Stimulated activated naive CD4-positive, alpha-beta T cell treated with Interleukin-2 at 50 U/mL for 16 hours (primary cell): ENCODE data around the gene CYLD.
A peak's percentile ranks its signal among the peaks of the same experiment; 100 is the strongest.

Experiments
- DNase-seq: peaks from one replicate; lab custom pipeline; 2025; lab: John Stamatoyannopoulos, UW

The CYLD gene

DNA sequence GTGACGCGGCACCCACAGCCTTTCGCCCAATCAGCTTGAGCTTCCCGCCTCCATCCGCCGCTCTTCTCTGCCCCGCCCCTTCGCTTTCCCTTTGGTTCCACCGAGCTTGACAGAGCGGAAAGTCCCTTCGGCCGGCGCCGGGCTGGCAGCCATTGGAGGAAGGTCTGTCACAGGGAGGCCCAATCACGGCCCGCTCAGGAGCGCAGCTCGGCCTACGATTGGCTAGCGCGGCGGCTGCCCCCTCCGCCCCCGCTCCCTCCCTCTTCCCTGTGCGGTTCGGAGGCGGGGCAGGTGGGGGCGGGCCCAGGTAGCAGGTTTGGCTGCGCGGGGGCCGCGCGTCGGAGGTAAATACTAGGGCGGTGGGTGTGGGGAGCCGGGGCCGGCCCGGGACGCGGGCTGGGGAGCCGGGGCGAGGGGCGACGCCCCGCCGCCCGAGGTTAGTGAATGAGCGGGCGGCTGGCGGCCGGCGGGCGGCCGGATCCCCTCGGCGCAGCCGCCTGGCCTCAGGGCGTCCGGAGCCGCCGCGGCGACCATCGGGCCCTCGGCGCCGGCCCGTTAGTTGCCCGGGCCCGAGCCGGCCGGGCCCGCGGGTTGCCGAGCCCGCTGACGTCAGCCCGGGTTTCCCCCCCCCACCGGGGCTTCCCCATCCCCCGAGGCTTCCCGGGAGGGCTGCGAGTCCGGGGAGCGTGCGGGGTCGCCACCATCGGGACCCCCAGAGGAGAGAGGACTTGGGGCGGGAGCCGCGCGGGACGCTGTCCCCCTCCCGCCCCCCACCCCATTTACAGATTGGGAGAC, at the start of gene CYLD:
CYLD (plus strand) TSS at position 306 of the 795 bp plus-strand sequence. CDS start 7,613 bp downstream, outside the sequence.
- DNase-seq, result peak; percentile 100

- DNase-seq, result no peak
These were observed 49.3 kb upstream of the CYLD start for GRCh38 chr16:50692644-50692998.

DNA sequence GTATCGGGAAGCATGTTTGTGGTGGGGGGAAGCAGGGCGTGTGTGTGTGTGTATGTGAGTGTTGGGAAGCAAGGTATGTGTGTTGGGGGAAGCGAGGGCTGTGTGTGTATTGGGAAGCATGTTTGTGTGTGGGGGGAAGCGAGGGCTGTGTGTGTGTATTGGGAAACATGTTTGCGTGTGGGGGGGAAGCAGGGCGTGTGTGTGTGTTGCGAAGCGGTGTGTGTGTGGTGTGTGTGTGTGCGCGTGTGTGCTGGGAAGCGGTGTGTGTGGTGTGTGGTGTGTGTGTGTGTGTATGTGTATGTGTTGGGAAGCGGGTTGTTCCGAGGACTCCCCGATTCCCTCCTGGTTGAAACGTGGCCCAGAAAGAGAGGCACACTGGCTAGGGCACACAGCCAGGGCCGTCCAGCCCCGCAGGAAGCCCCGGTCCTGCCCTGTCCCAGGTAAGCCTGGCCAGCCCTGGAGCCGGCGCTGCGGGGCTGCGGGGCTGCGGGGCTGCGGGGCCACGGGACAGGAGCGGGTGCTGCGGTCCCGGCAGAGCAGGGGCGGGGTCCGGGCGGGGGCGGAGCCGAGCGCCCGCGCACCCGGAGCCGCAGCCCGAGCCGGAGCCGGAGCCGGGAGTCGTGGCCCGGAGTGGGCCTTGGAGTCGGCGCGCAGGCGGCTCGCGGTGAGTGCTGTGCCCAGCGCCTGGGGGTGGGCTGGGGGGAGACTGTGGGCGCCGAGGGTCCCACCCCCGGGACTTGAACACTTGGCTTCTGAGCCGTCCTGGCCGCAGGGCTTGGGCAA, 48.7 kb upstream of the CYLD start, which contains the start of gene NOD2:
NOD2 (plus strand) TSS at position 608 of the 783 bp plus-strand sequence. CDS start 5,890 bp downstream, outside the sequence.
- DNase-seq, result peak; percentile 18

DNA sequence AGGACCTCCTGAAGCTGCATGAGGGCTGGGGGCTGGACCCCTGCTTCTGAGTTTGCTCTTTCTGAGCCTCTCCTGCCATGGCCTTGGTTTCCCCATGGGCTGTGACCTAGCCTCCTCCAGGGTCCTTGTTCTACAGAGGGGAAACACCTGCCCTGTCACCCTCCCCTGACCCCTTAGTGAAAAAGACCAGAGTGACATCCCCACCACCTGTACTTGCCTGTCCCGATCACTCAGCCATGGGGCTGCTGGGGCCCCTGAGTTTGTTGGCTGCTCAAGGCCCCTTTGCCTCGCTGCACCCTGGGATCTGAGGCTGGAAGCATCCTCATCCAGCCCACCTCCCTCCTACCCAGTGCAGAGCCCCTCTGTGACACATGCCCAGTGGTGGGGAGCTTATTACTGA, 47.7 kb upstream of the CYLD start:
- DNase-seq, result no peak

DNA sequence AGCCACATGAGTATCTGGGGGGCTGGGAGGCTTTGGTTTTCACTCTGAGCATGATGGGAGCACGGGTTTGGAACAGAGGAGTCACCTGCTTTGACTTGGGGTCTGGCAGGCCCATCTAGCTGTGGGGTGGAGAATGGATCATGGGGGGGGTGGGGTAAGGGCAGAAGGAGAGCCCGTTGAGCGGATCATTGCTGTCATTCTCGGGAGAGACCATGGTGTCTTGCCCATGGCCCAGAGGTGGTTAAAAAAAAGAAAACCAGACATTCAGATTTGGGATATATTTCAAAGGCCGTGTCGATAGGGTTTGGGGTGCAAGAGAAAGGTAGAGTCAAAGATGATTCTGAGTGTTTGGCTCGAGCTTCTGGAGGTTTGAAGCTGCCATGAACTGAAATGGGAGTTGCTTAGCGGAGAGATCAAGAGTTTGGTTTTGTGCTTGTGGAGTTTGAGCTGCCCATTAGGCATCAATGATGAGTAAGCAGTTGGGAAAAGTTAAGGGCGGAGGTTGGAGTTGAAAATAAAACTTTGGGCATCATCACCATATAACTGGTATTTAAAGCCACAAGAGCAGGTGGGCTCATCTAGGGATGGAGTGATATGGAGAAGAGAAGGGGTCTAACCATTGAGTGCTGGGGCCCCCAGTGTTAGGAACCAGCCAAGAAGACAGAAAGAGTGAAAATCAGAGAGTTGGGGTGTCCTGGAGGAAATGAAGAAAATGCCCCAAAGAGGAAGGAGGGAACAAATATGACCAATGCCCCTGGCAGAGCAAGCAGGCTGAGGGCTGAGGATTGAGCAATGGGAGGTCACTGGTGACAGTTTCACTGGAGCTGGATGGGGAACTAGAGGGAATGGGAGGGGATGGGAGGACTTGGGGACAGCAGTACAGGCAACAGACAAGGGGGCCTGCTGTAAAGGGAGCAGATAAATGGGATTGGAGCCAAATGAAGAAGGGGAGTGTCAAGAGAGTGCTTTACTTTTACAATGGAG, 46.6 kb upstream of the CYLD start:
- DNase-seq, result no peak

- DNase-seq, result no peak
These were observed 45.8 kb upstream of the CYLD start for GRCh38 chr16:50696126-50696525.

DNA sequence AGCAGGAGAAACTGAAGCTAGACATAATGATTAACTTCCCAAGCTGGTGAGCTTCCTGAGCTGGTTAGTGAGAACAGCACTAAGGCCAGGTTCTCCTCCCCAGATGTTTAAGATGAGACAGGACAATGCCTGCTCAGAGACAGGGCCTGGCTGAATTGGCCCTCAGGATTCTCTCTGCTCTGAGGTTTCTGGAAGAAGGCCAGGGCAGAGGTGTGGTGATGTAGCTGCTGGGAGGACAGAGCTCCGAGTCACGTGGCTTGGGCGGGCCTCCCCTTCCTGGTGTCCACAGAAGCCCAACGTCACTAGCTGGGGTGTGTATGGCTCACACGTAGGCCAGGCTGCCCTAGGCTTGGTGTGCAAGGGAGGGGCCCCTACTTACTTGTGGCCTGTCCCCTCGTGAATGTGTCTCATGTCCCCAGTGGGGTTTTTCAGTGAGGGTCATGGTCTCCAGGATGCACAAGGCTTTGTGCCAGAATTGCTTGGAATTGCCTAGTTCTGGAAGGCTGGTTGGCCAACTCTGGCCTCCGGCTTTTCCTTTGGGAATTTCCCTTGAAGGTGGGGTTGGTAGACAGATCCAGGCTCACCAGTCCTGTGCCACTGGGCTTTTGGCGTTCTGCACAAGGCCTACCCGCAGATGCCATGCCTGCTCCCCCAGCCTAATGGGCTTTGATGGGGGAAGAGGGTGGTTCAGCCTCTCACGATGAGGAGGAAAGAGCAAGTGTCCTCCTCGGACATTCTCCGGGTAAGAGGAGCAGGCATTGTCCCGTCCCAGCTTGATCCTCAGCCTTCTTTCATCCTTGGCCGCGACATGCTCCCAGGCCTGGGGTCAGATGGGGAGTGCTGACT, 45.1 kb upstream of the CYLD start:
- peak; percentile 61 for DNase-seq

DNA sequence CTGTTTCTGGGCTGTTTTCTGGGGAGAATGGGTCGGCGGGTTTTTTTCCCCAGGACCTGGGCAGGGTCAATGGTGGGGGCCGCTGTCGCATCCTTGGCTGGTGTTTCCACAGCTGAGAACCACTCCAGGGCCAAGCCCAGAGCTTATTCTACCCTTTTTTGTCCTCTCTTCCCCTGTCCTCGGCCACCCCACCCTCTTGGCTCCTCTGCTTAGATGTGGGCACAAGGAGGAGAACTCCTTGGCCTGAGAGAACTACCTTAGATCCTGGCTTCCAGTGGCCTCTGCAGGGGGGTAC, 44.5 kb upstream of the CYLD start:
- no peak for DNase-seq

DNA sequence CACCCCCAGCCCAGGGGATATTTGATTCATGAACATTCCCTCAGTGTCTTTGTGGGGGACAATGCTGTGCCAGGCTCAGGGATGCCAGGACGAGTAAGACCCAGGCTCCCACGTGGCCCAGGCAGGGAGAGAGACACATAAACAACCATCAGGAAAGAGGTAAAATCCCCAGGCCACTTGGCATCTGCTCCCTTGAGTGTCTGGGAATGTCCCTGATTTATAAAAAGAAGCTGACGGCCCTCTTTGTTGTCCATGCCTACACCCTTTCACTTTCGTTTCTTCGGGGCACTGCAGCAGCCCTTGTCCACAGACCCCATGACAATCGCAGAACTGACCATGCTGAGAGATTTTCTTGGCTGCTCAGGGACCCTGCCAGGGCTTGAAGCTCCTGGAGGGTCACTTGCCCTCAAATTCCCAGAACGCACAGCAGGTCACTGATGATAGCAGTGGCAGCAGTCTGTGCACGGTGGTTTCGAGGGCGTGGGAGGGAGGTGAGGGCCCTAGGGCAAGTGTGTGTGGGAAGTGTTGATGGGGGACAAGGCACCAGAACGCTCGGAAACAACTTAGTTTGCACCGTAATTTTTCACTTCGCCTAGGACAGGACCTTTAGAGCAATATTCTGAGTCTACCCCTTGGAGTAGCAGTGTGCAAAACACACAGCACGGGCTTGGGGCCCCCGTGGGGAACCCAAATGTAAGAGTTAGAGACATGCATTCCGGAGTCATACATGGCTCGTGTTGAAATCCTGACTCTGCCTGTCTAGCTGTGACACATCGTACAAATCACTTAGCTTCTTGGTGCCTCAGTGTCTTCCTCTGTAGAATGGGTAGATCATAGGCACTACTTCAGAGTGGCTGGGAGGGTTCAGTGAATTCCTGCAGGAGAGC, 43.8 kb upstream of the CYLD start:
- peak; percentile 76 for DNase-seq

- DNase-seq, result peak; percentile 71
These were observed 42.3 kb upstream of the CYLD start for GRCh38 chr16:50699326-50700159.

- DNase-seq, result no peak
These were observed 39.2 kb upstream of the CYLD start for GRCh38 chr16:50702725-50703124.

DNA sequence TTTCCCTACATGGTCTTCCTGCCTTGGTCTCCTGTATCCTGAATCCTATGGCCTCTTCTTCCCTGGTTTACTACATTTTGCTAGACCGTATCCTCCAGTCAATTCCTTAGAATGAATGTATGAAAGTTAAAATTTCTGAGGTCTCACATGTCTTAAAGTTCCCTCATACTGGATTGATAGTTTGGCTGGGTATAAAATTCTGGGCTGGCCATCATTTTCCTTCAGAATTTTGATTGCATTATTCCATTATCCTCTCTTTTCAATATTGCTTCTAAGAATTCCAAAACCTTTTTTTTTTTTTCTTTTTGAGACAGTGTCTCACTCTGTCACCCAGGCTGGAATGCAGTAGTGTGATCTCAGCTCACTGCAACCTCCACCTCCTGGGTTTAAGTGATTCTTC, 37.6 kb upstream of the CYLD start:
- DNase-seq, result no peak

DNA sequence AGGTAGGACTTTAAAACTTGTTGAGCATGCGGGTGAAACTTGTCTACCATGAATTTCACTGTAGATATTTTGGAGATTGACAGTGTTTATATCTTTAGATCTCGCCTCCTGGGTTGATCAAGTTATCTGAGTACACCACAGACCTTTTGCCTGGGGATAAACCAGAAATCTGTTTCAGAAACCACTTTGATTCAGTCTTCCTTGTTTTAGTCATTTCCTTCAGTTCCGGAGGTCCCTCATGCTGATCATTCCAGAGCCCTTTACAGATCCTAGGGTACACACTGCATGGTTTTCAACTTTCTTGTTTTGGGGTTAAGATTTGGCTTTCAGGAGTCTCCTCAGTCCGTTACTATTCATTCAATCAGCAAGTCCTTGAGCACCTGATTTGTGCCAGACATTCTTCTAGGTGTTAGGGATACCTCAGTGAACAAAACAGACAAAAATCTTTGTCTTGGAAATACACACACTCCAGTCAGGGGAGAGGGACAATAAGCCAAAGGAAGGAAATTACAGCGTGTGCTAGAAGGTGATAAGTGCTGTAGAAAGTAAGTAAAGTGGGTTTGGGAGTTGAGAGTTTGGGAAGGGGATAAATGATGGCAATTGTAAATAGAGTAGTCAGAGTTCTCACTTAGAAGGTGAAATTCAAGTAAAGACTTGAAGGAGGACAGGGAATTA, 36.3 kb upstream of the CYLD start:
- DNase-seq, result no peak

GRCh38 chr16:50706250-50706649, 35.6 kb upstream of the CYLD start:
- DNase-seq, result no peak

DNA sequence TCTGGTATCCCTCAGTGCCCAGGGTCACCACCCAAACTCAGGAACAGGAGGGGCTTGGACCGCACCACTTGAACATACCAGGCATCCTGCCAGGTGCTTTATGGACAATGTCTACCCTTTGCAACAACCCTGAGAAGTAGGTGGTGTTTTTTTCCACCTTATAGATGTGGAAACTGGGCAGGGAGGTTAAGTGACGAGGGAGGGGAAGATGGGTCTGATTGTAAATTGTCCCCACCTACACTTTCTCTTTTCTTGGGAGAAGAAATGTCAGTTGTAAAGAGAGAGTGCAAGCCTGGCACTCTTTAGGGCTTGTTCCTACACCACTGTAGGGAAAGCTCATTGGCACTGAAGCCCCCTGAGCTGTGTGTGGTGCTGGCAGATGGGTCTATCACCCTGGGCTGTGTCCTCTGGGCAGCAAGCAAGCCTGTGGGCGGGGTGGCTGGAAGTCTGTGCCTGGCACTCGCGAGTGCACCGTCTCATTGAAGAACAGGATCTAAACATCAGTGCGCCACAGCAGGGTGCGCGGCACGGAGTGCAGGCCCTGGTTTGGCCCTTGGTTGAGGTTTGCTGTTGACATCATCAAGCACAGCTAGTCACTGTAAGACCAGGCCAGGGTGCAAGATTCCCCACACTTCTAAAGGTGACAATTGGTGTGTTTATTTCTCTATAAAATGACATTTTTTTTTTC, 33.4 kb upstream of the CYLD start:
- peak; percentile 30 for DNase-seq

DNA sequence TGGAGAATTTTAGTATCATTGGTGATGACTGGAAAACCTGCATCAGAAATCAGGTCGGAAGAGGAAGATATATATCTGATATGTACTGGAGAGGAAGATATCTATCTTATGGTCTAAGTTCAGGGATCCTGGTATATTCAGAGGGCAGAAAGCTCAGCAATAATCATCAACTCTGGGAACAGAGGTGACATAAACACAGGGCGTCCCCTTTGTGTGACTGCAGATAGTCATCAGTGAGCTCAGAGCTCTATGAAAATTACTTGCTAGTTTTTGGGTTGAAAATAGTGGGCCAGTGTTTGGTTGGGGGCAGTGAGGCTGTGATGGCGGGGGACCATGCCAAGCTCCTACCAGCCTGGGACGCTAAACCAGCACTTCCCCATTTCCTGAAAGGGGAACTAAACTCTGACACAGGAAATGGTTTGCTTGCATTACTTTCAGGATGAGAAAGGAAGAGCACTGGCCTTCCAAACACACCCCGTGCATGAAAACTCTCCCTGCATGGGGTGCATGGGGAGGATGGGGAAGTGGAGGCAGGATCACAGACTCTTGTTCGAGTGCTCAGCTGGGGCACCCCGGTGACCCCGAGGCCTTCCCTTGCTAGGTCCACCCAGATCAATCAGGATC, 32.7 kb upstream of the CYLD start:
- no peak for DNase-seq

GRCh38 chr16:50709980-50710379, 31.9 kb upstream of the CYLD start:
- DNase-seq, result no peak

- no peak for DNase-seq
These were observed 30.8 kb upstream of the CYLD start for GRCh38 chr16:50711040-50711439.
